ENCODE results near the gene CD7. TPM values are rescaled to one million over a fixed set of nuclear protein-coding genes. Genes with fewer than 3 reads are reported as not detected.

CD7 gene
- total and polyA plus RNA-seq, 2 donors (not counting 3 experiments of a cell fraction or from before 2014, with no cell fraction given), result not detected

- H3K27ac ChIP-seq (ENCODE audit: insufficient read depth, low read depth, low read length), result no peak overlapping the region
- DNase-seq (ENCODE audit: low read depth, low spot score) (no peak), FAIRE-seq (no peak)
- no peak overlapping the region for H2AFZ ChIP-seq (ENCODE audit: low read depth, low read length)
- POLR2A ChIA-PET, result no interaction called here
- H3K4me2 ChIP-seq (ENCODE audit: insufficient read depth, low read length), result no peak overlapping the region
- CTCF ChIA-PET, result no interaction called here
- H3K36me3 ChIP-seq (ENCODE audit: control insufficient read depth in 2 of 2, extremely low read depth in 1 of 2, insufficient read depth in 2 of 2, low read length in 2 of 2), result peaks cover 35 to 64% of the 10 kb centered on the region in 2 experiments
- H3K9me1 ChIP-seq (replicated peaks; ENCODE audit: control insufficient read depth, extremely low read depth, insufficient read depth, low read length), result no peaks in the 10 kb centered on the region
- H3K9ac ChIP-seq (replicated peaks; ENCODE audit: extremely low read depth, insufficient read depth, low read length), result no peak overlapping the region
- no TSS peak for BruUV-seq (replicated peaks)
- dilution Hi-C loops (cut with MboI; ENCODE audit: extremely low pct_ligation_motif_present, low sequenced_read_pairs), result no loop called here
- peaks cover 97% of the 10 kb centered on the region for H3K79me2 ChIP-seq (ENCODE audit: control insufficient read depth, insufficient read depth, low read length)
- no peaks in the 10 kb centered on the region for H3K27me3 ChIP-seq (ENCODE audit: control insufficient read depth in 2 of 2, insufficient read depth in 2 of 2, low read length in 2 of 2)
- no peak overlapping the region for H3K4me3 ChIP-seq (replicated peaks in 1 of 3; ENCODE audit: insufficient read depth in 1 of 3, low read depth in 1 of 3, low read length in 3 of 3)
- peaks cover 12% of the 10 kb centered on the region for H3K4me1 ChIP-seq (ENCODE audit: control insufficient read depth, extremely low read depth, insufficient read depth, low read length)
- peaks cover 8% of the 10 kb centered on the region for H4K20me1 ChIP-seq (replicated peaks; ENCODE audit: control insufficient read depth, extremely low read depth, insufficient read depth, low read length)
- TF ChIP-seq POLR2A (IDR thresholded peaks at IDR 0.05; ENCODE audit: low read depth, low read length), result no peak
- TF ChIP-seq MYC (IDR thresholded peaks at IDR 0.05; ENCODE audit: low read depth, low read length), result no peak
- no peak for TF ChIP-seq CTCF (IDR thresholded peaks at IDR 0.05; ENCODE audit: extremely low read depth in 1 of 2, insufficient read depth in 1 of 2, low read depth in 1 of 2, low read length in 2 of 2)
- intact Hi-C loops (cut with micrococcal nuclease), result no loop called here
- H3K9me3 ChIP-seq (replicated peaks; ENCODE audit: control insufficient read depth, insufficient read depth, low read length), result no peaks in the 10 kb centered on the region
Observed at GRCh38 chr17:82266142-82266541, 51.3 kb downstream of the CD7 start.

Other genes with a start within 250 kb of the CD7 start
- gene FASN, start 219.4 kb downstream of the CD7 start, total RNA-seq, result 351 and 360 TPM in 2 replicates
- 101 and 130 TPM in 2 replicates for gene FASN, start 219.4 kb downstream of the CD7 start, polyA plus RNA-seq
- gene CCDC57, start 104.8 kb downstream of the CD7 start, total RNA-seq, result 31.6 and 40.9 TPM in 2 replicates
- 18.6 and 19.7 TPM in 2 replicates for gene CCDC57, start 104.8 kb downstream of the CD7 start, polyA plus RNA-seq
- gene SLC16A3, start 88.6 kb downstream of the CD7 start, total RNA-seq, result 171 and 229 TPM in 2 replicates
- gene SLC16A3, start 88.6 kb downstream of the CD7 start, polyA plus RNA-seq, result 95.9 and 140 TPM in 2 replicates
- 143 and 155 TPM in 2 replicates for gene CSNK1D, start 43.9 kb downstream of the CD7 start, total RNA-seq
- 123 and 127 TPM in 2 replicates for gene CSNK1D, start 43.9 kb downstream of the CD7 start, polyA plus RNA-seq
- 0.46 and 1.9 TPM in 2 replicates for gene SECTM1, start 16.2 kb upstream of the CD7 start, total RNA-seq
- 1.3 and 2.3 TPM in 2 replicates for gene SECTM1, start 16.2 kb upstream of the CD7 start, polyA plus RNA-seq
- not detected in 2 replicates for gene TEX19, start 41.6 kb upstream of the CD7 start, total RNA-seq
- gene TEX19, start 41.6 kb upstream of the CD7 start, polyA plus RNA-seq, result 0.05 and 0.06 TPM in 2 replicates
- not detected in 2 replicates for gene UTS2R, start 54.2 kb upstream of the CD7 start, total RNA-seq
- gene UTS2R, start 54.2 kb upstream of the CD7 start, polyA plus RNA-seq, result not detected in 2 replicates
- gene HEXD, start 100.7 kb upstream of the CD7 start, total RNA-seq, result 12.8 and 12.9 TPM in 2 replicates
- 18.6 and 23.4 TPM in 2 replicates for gene HEXD, start 100.7 kb upstream of the CD7 start, polyA plus RNA-seq
- gene OGFOD3, start 101.0 kb upstream of the CD7 start, total RNA-seq, result 34.8 and 37.1 TPM in 2 replicates
- 31.7 and 34.7 TPM in 2 replicates for gene OGFOD3, start 101.0 kb upstream of the CD7 start, polyA plus RNA-seq
- 60.6 and 71.8 TPM in 2 replicates for gene CYBC1, start 133.1 kb upstream of the CD7 start, total RNA-seq
- gene CYBC1, start 133.1 kb upstream of the CD7 start, polyA plus RNA-seq, result 81.5 and 99.2 TPM in 2 replicates
- 83.4 and 85.6 TPM in 2 replicates for gene NARF, start 141.1 kb upstream of the CD7 start, total RNA-seq
- gene NARF, start 141.1 kb upstream of the CD7 start, polyA plus RNA-seq, result 128 and 158 TPM in 2 replicates
- 75.1 and 79.3 TPM in 2 replicates for gene FOXK2, start 202.1 kb upstream of the CD7 start, total RNA-seq
- 32.8 and 33.4 TPM in 2 replicates for gene FOXK2, start 202.1 kb upstream of the CD7 start, polyA plus RNA-seq

All from endothelial cell of umbilical vein (primary cell).